Measurements from ENCODE around the gene TMEM35B.

Gene TMEM35B

GRCh38 chr1:34984793-34985608 is at the start of gene TMEM35B:
Gene TMEM35B, minus strand, starts transcription at chr1:34985347. Its CDS starts 42 bp downstream, at chr1:34985305.
- no peaks in the 10 kb centered on the region for H3K9me3 ChIP-seq (ENCODE audit: control insufficient read depth in 2 of 2, low read length in 2 of 2)
- peaks cover 11 to 14% of the 10 kb centered on the region in 2 donors for H3K36me3 ChIP-seq (ENCODE audit: control insufficient read depth in 2 of 2, insufficient read depth in 2 of 2, low read length in 2 of 2)
- H3K4me3 ChIP-seq (ENCODE audit: low read length in 2 of 2), result peak within 1 kb of the TSS; percentile 75 to 84
- H3K9ac ChIP-seq (ENCODE audit: low read depth in 1 of 2, low read length in 2 of 2), result peak within 1 kb of the TSS; percentile 84 to 95
- H3K27ac ChIP-seq (ENCODE audit: low read depth in 2 of 2, low read length in 2 of 2), result peak within 1 kb of the TSS; percentile 81 to 87
- peaks cover 9 to 13% of the 10 kb centered on the region in 2 donors for H3K4me1 ChIP-seq (ENCODE audit: control insufficient read depth in 2 of 2, insufficient read depth in 2 of 2, low read length in 2 of 2)
- no peaks in the 10 kb centered on the region for H3K27me3 ChIP-seq (ENCODE audit: control insufficient read depth in 2 of 2, insufficient read depth in 2 of 2, low read length in 2 of 2)

GRCh38 chr1:35033346-35033745 is 48.2 kb upstream of the TMEM35B start:
- Histone ChIP-seq H3K9me3 (ENCODE audit: control insufficient read depth in 2 of 2, low read length in 2 of 2) (no peaks in the 10 kb centered on the region), H3K27ac (ENCODE audit: low read depth in 2 of 2, low read length in 2 of 2) (no peak overlapping the region), H3K27me3 (ENCODE audit: control insufficient read depth in 2 of 2, insufficient read depth in 2 of 2, low read length in 2 of 2) (no peaks in the 10 kb centered on the region), H3K4me3 (ENCODE audit: low read length in 2 of 2) (no peak overlapping the region), H3K4me1 (ENCODE audit: control insufficient read depth in 2 of 2, insufficient read depth in 2 of 2, low read length in 2 of 2) (peaks cover 7 to 16% of the 10 kb centered on the region in 2 donors), H3K9ac (ENCODE audit: low read depth in 1 of 2, low read length in 2 of 2) (no peak overlapping the region), H3K36me3 (ENCODE audit: control insufficient read depth in 2 of 2, insufficient read depth in 2 of 2, low read length in 2 of 2) (no peaks in the 10 kb centered on the region)

DNA sequence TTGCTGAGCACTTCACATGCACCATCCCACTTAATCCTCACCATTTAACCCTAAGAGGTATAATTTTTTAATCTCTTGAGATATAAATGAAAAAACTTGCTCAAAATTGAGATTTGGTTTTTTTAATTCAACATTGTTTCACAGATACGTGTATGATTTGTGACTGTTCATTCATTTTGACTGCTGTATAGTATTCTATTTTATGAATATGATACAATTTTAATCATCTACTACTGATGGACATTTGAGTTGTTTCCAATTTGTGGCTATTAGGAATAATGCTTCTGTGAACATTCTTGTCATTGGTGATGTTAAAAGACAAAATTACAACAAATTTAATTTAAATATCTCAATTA is 47.2 kb upstream of the TMEM35B start:
- Histone ChIP-seq H3K9ac (ENCODE audit: low read depth in 1 of 2, low read length in 2 of 2) (no peak overlapping the region), H3K4me1 (ENCODE audit: control insufficient read depth in 2 of 2, insufficient read depth in 2 of 2, low read length in 2 of 2) (peaks cover 7 to 16% of the 10 kb centered on the region in 2 donors), H3K27ac (ENCODE audit: low read depth in 2 of 2, low read length in 2 of 2) (no peak overlapping the region), H3K9me3 (ENCODE audit: control insufficient read depth in 2 of 2, low read length in 2 of 2) (no peaks in the 10 kb centered on the region), H3K36me3 (ENCODE audit: control insufficient read depth in 2 of 2, insufficient read depth in 2 of 2, low read length in 2 of 2) (peaks cover 1 to 2% of the 10 kb centered on the region in 2 donors), H3K4me3 (ENCODE audit: low read length in 2 of 2) (peak overlapping the region; percentile 88 to 99), H3K27me3 (ENCODE audit: control insufficient read depth in 2 of 2, insufficient read depth in 2 of 2, low read length in 2 of 2) (no peaks in the 10 kb centered on the region)

DNA sequence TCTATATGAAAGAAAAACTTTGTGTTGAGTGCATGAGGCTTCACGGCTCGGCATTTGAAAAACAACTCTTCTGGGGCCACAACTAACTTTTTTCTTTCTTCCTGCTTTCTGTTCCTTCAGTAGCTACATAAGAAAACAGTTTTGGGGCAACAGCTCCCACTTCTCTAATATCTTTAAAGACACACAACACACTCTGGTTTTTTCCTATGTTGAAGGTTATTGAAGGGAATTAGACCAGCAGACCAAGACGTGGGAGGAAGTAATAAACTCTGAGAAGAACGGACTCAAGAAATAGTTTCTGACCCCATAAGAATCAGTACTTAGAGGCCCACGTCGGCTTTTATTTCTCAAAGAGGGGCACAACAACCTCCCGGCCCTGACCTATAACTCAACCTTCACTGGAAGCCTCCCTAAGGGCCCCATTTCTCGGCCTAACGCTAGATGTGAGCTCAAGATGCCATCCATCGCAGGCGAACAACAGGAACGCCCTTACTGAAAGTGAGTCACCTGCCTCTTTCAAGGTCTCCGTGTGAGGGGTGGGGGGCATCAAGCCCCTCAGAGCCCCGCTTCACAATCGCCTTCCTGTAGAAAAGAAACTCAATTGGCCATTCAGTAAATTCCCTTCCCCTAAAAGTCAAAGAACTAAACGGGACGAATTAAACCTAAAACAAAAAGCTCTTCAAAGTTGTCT is 45.8 kb upstream of the TMEM35B start:
- peak overlapping the region; percentile 98 to 99 for H3K27ac ChIP-seq (ENCODE audit: low read depth in 2 of 2, low read length in 2 of 2)
- H3K9me3 ChIP-seq (ENCODE audit: control insufficient read depth in 2 of 2, low read length in 2 of 2), result no peaks in the 10 kb centered on the region
- H3K36me3 ChIP-seq (ENCODE audit: control insufficient read depth in 2 of 2, insufficient read depth in 2 of 2, low read length in 2 of 2), result peaks cover 4 to 7% of the 10 kb centered on the region in 2 donors
- peak overlapping the region; percentile 89 to 98 for H3K9ac ChIP-seq (ENCODE audit: low read depth in 1 of 2, low read length in 2 of 2)
- peak overlapping the region; percentile 88 to 99 for H3K4me3 ChIP-seq (ENCODE audit: low read length in 2 of 2)
- no peaks in the 10 kb centered on the region for H3K27me3 ChIP-seq (ENCODE audit: control insufficient read depth in 2 of 2, insufficient read depth in 2 of 2, low read length in 2 of 2)
- peaks cover 7 to 16% of the 10 kb centered on the region in 2 donors for H3K4me1 ChIP-seq (ENCODE audit: control insufficient read depth in 2 of 2, insufficient read depth in 2 of 2, low read length in 2 of 2)

DNA sequence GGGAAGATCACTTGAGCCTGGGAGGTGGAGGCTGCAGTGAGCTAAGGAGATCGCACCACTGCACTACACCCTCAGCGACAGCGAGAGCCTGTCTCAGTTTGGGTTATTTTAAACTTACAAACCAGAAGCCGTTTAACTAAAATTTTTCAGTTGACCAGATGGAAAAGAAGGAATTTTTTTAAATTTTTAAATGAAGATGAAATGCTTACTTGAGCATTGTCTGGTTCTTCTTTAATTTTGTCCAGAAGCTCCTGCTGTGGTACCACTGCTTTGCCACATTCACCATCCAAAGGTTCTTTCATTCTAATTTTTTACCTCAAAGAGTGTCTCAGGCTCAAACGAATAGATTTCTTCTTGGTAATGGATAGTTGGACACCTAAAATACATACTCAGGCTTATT is 45.2 kb upstream of the TMEM35B start:
- Histone ChIP-seq H3K36me3 (ENCODE audit: control insufficient read depth in 2 of 2, insufficient read depth in 2 of 2, low read length in 2 of 2) (peaks cover 4 to 7% of the 10 kb centered on the region in 2 donors), H3K4me1 (ENCODE audit: control insufficient read depth in 2 of 2, insufficient read depth in 2 of 2, low read length in 2 of 2) (peaks cover 7 to 16% of the 10 kb centered on the region in 2 donors), H3K4me3 (ENCODE audit: low read length in 2 of 2) (peak overlapping the region; percentile 88 to 99), H3K27me3 (ENCODE audit: control insufficient read depth in 2 of 2, insufficient read depth in 2 of 2, low read length in 2 of 2) (no peaks in the 10 kb centered on the region), H3K9me3 (ENCODE audit: control insufficient read depth in 2 of 2, low read length in 2 of 2) (no peaks in the 10 kb centered on the region), H3K9ac (ENCODE audit: low read depth in 1 of 2, low read length in 2 of 2) (peak overlapping the region in 1 of 2 donors; percentile 89), H3K27ac (ENCODE audit: low read depth in 2 of 2, low read length in 2 of 2) (peak overlapping the region in 1 of 2 donors; percentile 98)

GRCh38 chr1:35029761-35030160 is 44.6 kb upstream of the TMEM35B start:
- Histone ChIP-seq H3K9me3 (ENCODE audit: control insufficient read depth in 2 of 2, low read length in 2 of 2) (no peaks in the 10 kb centered on the region), H3K27me3 (ENCODE audit: control insufficient read depth in 2 of 2, insufficient read depth in 2 of 2, low read length in 2 of 2) (no peaks in the 10 kb centered on the region), H3K27ac (ENCODE audit: low read depth in 2 of 2, low read length in 2 of 2) (no peak overlapping the region), H3K36me3 (ENCODE audit: control insufficient read depth in 2 of 2, insufficient read depth in 2 of 2, low read length in 2 of 2) (peaks cover 4 to 7% of the 10 kb centered on the region in 2 donors), H3K4me3 (ENCODE audit: low read length in 2 of 2) (no peak overlapping the region), H3K9ac (ENCODE audit: low read depth in 1 of 2, low read length in 2 of 2) (peak overlapping the region in 1 of 2 donors; percentile 17), H3K4me1 (ENCODE audit: control insufficient read depth in 2 of 2, insufficient read depth in 2 of 2, low read length in 2 of 2) (peaks cover 7 to 16% of the 10 kb centered on the region in 2 donors)

DNA sequence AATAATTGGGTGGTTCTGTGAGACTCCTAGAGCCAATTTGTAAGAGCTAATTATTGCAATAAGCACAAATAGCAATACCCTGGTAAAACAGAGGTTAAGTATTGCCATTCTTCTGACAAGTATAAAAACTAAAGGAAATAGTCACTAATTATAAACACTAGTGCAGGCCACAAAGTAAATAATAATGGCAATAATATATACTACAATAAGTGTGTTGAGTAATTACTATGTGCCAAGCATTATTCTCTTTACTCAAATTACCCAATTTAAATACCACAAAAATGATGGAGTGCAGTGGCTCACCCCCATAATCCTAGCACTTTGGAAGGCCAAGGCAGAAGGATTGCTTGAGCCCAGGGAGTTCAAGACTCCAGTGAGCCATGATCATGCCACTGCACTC is 31.3 kb upstream of the TMEM35B start:
- Histone ChIP-seq H3K4me1 (ENCODE audit: control insufficient read depth in 2 of 2, insufficient read depth in 2 of 2, low read length in 2 of 2) (no peaks in the 10 kb centered on the region), H3K9me3 (ENCODE audit: control insufficient read depth in 2 of 2, low read length in 2 of 2) (no peaks in the 10 kb centered on the region), H3K9ac (ENCODE audit: low read depth in 1 of 2, low read length in 2 of 2) (no peak overlapping the region), H3K4me3 (ENCODE audit: low read length in 2 of 2) (no peak overlapping the region), H3K27me3 (ENCODE audit: control insufficient read depth in 2 of 2, insufficient read depth in 2 of 2, low read length in 2 of 2) (no peaks in the 10 kb centered on the region), H3K36me3 (ENCODE audit: control insufficient read depth in 2 of 2, insufficient read depth in 2 of 2, low read length in 2 of 2) (peaks cover 21 to 36% of the 10 kb centered on the region in 2 donors), H3K27ac (ENCODE audit: low read depth in 2 of 2, low read length in 2 of 2) (no peak overlapping the region)

GRCh38 chr1:35014486-35014885 is 29.3 kb upstream of the TMEM35B start:
- peaks cover 36 to 53% of the 10 kb centered on the region in 2 donors for H3K36me3 ChIP-seq (ENCODE audit: control insufficient read depth in 2 of 2, insufficient read depth in 2 of 2, low read length in 2 of 2)
- H3K4me3 ChIP-seq (ENCODE audit: low read length in 2 of 2), result no peak overlapping the region
- H3K9ac ChIP-seq (ENCODE audit: low read depth in 1 of 2, low read length in 2 of 2), result no peak overlapping the region
- H3K4me1 ChIP-seq (ENCODE audit: control insufficient read depth in 2 of 2, insufficient read depth in 2 of 2, low read length in 2 of 2), result no peaks in the 10 kb centered on the region
- H3K27ac ChIP-seq (ENCODE audit: low read depth in 2 of 2, low read length in 2 of 2), result no peak overlapping the region
- no peaks in the 10 kb centered on the region for H3K9me3 ChIP-seq (ENCODE audit: control insufficient read depth in 2 of 2, low read length in 2 of 2)
- no peaks in the 10 kb centered on the region for H3K27me3 ChIP-seq (ENCODE audit: control insufficient read depth in 2 of 2, insufficient read depth in 2 of 2, low read length in 2 of 2)

DNA sequence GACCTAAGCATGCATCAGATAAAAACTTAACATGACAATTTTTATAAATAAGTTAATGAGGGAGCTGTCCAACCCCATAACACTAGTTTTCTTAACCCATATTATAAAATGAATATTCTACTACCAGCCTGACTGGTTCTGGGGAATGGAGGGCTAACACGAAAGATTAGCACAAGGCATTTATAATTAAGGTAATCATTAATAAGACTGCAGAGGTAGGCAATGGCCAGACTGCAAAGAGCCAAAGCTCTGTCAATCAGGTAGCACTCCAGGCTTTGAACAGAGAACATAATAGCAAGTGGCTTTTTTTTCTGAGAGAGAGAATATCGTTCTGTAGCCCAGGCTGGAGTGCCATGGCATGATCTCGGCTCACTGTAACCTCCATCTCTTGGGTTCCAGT is 20.6 kb upstream of the TMEM35B start:
- Histone ChIP-seq H3K4me3 (ENCODE audit: low read length in 2 of 2) (no peak overlapping the region), H3K4me1 (ENCODE audit: control insufficient read depth in 2 of 2, insufficient read depth in 2 of 2, low read length in 2 of 2) (no peaks in the 10 kb centered on the region), H3K36me3 (ENCODE audit: control insufficient read depth in 2 of 2, insufficient read depth in 2 of 2, low read length in 2 of 2) (peaks cover 47 to 56% of the 10 kb centered on the region in 2 donors), H3K9me3 (ENCODE audit: control insufficient read depth in 2 of 2, low read length in 2 of 2) (no peaks in the 10 kb centered on the region), H3K9ac (ENCODE audit: low read depth in 1 of 2, low read length in 2 of 2) (no peak overlapping the region), H3K27ac (ENCODE audit: low read depth in 2 of 2, low read length in 2 of 2) (no peak overlapping the region), H3K27me3 (ENCODE audit: control insufficient read depth in 2 of 2, insufficient read depth in 2 of 2, low read length in 2 of 2) (no peaks in the 10 kb centered on the region)

DNA sequence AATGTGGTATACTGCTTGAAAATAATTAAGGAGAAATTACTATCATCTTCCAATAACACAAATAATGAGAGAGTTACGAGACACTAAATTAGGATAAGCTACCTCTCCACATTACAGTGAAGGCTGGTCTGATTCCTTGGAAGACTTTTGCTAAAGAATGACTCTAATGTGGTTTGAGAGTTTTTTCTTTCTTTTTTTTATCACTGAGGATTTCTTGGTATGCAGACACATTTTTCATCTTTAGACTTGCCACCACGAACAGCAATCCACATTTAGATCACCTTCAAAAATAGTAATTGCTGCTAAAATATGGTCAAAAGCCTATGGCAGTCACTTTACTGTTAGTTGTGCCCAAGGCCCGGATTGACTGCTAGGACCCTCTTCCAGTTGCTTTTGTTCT is 16.6 kb upstream of the TMEM35B start:
- Histone ChIP-seq H3K4me1 (ENCODE audit: control insufficient read depth in 2 of 2, insufficient read depth in 2 of 2, low read length in 2 of 2) (no peaks in the 10 kb centered on the region), H3K9me3 (ENCODE audit: control insufficient read depth in 2 of 2, low read length in 2 of 2) (no peaks in the 10 kb centered on the region), H3K27me3 (ENCODE audit: control insufficient read depth in 2 of 2, insufficient read depth in 2 of 2, low read length in 2 of 2) (no peaks in the 10 kb centered on the region), H3K9ac (ENCODE audit: low read depth in 1 of 2, low read length in 2 of 2) (no peak overlapping the region), H3K27ac (ENCODE audit: low read depth in 2 of 2, low read length in 2 of 2) (no peak overlapping the region), H3K36me3 (ENCODE audit: control insufficient read depth in 2 of 2, insufficient read depth in 2 of 2, low read length in 2 of 2) (peaks cover 28 to 48% of the 10 kb centered on the region in 2 donors), H3K4me3 (ENCODE audit: low read length in 2 of 2) (no peak overlapping the region)

All from mucosa of rectum (tissue), 2 donors.